ENCODE data around the gene ATP10B.

GRCh38 chr5:160901656-160902055 lies 49.6 kb upstream of the ATP10B start:
- no peak for TF ChIP-seq RFX5 (IDR thresholded peaks at IDR 0.05; ENCODE audit: borderline replicate concordance, low read depth, low read length)
- TF ChIP-seq RBBP5 (IDR thresholded peaks at IDR 0.05; ENCODE audit: borderline replicate concordance, low read depth, low read length) = no peak
- no peak for TF ChIP-seq CTCF (IDR thresholded peaks at IDR 0.05; ENCODE audit: control extremely low read depth in 1 of 3, insufficient read depth in 1 of 3, low read depth in 1 of 3, low read length in 3 of 3)
- no peak for TF ChIP-seq EP300 (IDR thresholded peaks at IDR 0.05; ENCODE audit: borderline replicate concordance in 1 of 2, low read depth in 2 of 2, low read length in 2 of 2)
- no peak for TF ChIP-seq POLR2A (IDR thresholded peaks at IDR 0.05; ENCODE audit: control extremely low read depth in 1 of 2, low read depth in 2 of 2, low read length in 2 of 2)
- TF ChIP-seq ASH2L (IDR thresholded peaks at IDR 0.05; ENCODE audit: low read length) = no peak
- no peak for TF ChIP-seq BACH1 (IDR thresholded peaks at IDR 0.05; ENCODE audit: low read length)
- TF ChIP-seq FOSL1 (IDR thresholded peaks at IDR 0.05; ENCODE audit: insufficient read depth, low read depth, low read length) = no peak

All from H1 (cell line).